Bronchus fibroblast of lung (primary cell): ENCODE measurements around the gene TMEM203. TPM values are rescaled to one million over a fixed set of nuclear protein-coding genes. Genes with fewer than 3 reads are reported as not detected.

Source experiments
- total RNA-seq: library from RNA; depleted of rRNA; stranded (reverse); fragments of >200 nt; gene quantifications from 2 replicates; pipeline ENCODE4 v1.2.3, GENCODE V29; 2015

TMEM203 gene
- total RNA-seq, 1 donor from 2014 or later, result 43.1 TPM

Other genes with a start within 250 kb of the TMEM203 start
- 2.4 TPM in 1 of 2 replicates, not detected in the other for gene PTGDS, start 228.1 kb downstream of the TMEM203 start, total RNA-seq
- gene LCNL1, start 222.7 kb downstream of the TMEM203 start, total RNA-seq, result under 0.01 TPM in 1 of 2 replicates, not detected in the other
- gene PAXX, start 213.2 kb downstream of the TMEM203 start, total RNA-seq, result 30.6 and 32.9 TPM in 2 replicates
- 1.3 and 4.0 TPM in 2 replicates for gene CLIC3, start 209.1 kb downstream of the TMEM203 start, total RNA-seq
- 8.5 and 9.4 TPM in 2 replicates for gene ABCA2, start 177.4 kb downstream of the TMEM203 start, total RNA-seq
- not detected in 2 replicates for gene FUT7, start 173.6 kb downstream of the TMEM203 start, total RNA-seq
- gene NPDC1, start 159.5 kb downstream of the TMEM203 start, total RNA-seq, result 18.7 and 19.6 TPM in 2 replicates
- gene ENTPD2, start 151.6 kb downstream of the TMEM203 start, total RNA-seq, result not detected in 2 replicates
- 21.9 and 24.2 TPM in 2 replicates for gene SAPCD2, start 135.1 kb downstream of the TMEM203 start, total RNA-seq
- gene UAP1L1, start 128.1 kb downstream of the TMEM203 start, total RNA-seq, result 4.9 and 5.5 TPM in 2 replicates
- 56.0 and 72.4 TPM in 2 replicates for gene MAN1B1, start 118.7 kb downstream of the TMEM203 start, total RNA-seq
- gene DPP7, start 90.9 kb downstream of the TMEM203 start, total RNA-seq, result 66.6 and 69.7 TPM in 2 replicates
- not detected in 2 replicates for gene GRIN1, start 66.5 kb downstream of the TMEM203 start, total RNA-seq
- not detected in 2 replicates for gene LRRC26, start 35.6 kb downstream of the TMEM203 start, total RNA-seq
- not detected in 2 replicates for gene TMEM210, start 33.6 kb downstream of the TMEM203 start, total RNA-seq
- gene ANAPC2, start 17.1 kb downstream of the TMEM203 start, total RNA-seq, result 10.3 and 15.3 TPM in 2 replicates
- 75.8 and 84.9 TPM in 2 replicates for gene SSNA1, start 17.0 kb downstream of the TMEM203 start, total RNA-seq
- gene TPRN, start 4.9 kb downstream of the TMEM203 start, total RNA-seq, result 6.1 and 6.4 TPM in 2 replicates
- gene NDOR1, start 52 bp upstream of the TMEM203 start, total RNA-seq, result 14.9 and 16.8 TPM in 2 replicates
- 0.50 and 1.2 TPM in 2 replicates for gene RNF208, start 16.6 kb upstream of the TMEM203 start, total RNA-seq
- 0.74 and 1.2 TPM in 2 replicates for gene CYSRT1, start 19.5 kb upstream of the TMEM203 start, total RNA-seq
- gene RNF224, start 21.9 kb upstream of the TMEM203 start, total RNA-seq, result under 0.01 TPM in 1 of 2 replicates, not detected in the other
- gene SLC34A3, start 25.3 kb upstream of the TMEM203 start, total RNA-seq, result not detected in 2 replicates
- 795 and 833 TPM in 2 replicates for gene TUBB4B, start 35.6 kb upstream of the TMEM203 start, total RNA-seq
- not detected in 2 replicates for gene STPG3, start 45.6 kb upstream of the TMEM203 start, total RNA-seq
- gene NELFB, start 49.7 kb upstream of the TMEM203 start, total RNA-seq, result 55.9 and 59.2 TPM in 2 replicates
- gene TOR4A, start 72.1 kb upstream of the TMEM203 start, total RNA-seq, result 33.9 and 36.5 TPM in 2 replicates
- 0.45 and 1.7 TPM in 2 replicates for gene NRARP, start 96.6 kb upstream of the TMEM203 start, total RNA-seq
- 10.9 and 11.1 TPM in 2 replicates for gene EXD3, start 217.5 kb upstream of the TMEM203 start, total RNA-seq
- 0.15 and 0.17 TPM in 2 replicates for gene NOXA1, start 217.7 kb upstream of the TMEM203 start, total RNA-seq
- not detected in 2 replicates for gene ENTPD8, start 235.7 kb upstream of the TMEM203 start, total RNA-seq